ENCODE results near the gene NPS. TPM values are rescaled to one million over a fixed set of nuclear protein-coding genes. Genes with fewer than 3 reads are reported as not detected.

NPS gene
- total RNA-seq, 1 experiment from 2014 or later, result not detected

DNA sequence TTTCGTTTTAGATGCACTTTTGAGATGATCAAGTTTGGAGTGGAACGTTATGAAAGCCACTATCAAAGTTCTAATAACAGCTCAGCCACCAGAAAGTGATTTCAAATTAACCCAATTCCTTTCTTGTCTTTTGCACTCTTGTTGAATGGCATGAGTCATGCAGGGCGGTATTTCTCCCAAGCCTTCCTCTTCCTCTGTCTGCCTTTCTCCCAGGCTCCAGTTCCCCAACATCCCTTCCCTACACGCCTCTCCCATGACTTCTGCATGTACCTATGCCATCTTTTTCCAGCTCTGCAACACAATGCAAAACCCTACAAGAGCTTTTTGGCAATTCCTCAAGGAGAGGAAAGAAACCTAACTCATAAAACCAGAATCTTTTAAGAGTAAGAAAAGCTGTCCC, 21.8 kb upstream of the NPS start:
- CTCF ChIA-PET, result no interaction called here
- H3K27me3 ChIP-seq (ENCODE audit: control insufficient read depth, insufficient read depth, low read length), result peaks cover 43% of the 10 kb centered on the region

DNA sequence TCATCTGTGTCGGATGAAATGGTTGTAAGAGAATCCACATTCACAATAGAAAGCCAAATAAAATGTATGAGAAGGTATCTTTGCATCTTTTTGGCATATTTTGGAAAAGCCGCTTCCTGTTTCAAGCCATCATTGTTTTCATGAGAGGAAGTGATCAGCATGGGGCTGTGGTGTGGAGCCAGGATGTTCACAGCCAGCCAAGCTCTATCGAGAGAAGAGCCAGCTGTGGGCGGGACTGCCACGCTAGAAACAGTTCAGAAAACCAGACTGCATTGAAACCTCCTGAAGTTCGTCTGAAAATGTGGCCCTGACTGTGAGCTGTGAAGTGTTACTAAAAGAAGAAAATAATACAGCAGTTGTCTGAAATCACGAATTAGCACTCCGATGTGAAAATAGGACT, 21.2 kb upstream of the NPS start:
- intact Hi-C loops (cut with micrococcal nuclease; ENCODE audit: unreplicated experiment), result no loop called here
- no peak for ATAC-seq

More for the DNA sequence above, 21.8 kb upstream of the NPS start:
- intact Hi-C loops (cut with micrococcal nuclease; ENCODE audit: unreplicated experiment), result no loop called here
- Histone ChIP-seq H3K9me3 (ENCODE audit: control insufficient read depth, insufficient read depth, low read depth, low read length) (no peaks in the 10 kb centered on the region), H3K27ac (ENCODE audit: low read length) (no peak overlapping the region), H3K36me3 (ENCODE audit: control insufficient read depth, insufficient read depth, low read length) (no peaks in the 10 kb centered on the region; the same call in 1 of the 2 replicates), H3K4me3 (ENCODE audit: low read depth in 2 of 2, low read length in 2 of 2) (no peak overlapping the region), H3K4me1 (ENCODE audit: control insufficient read depth, insufficient read depth, low read length) (no peaks in the 10 kb centered on the region)
- DNase-seq (ENCODE audit: low read depth, low spot score) (no peak), ATAC-seq (no peak)
- TF ChIP-seq, protein P1, sequence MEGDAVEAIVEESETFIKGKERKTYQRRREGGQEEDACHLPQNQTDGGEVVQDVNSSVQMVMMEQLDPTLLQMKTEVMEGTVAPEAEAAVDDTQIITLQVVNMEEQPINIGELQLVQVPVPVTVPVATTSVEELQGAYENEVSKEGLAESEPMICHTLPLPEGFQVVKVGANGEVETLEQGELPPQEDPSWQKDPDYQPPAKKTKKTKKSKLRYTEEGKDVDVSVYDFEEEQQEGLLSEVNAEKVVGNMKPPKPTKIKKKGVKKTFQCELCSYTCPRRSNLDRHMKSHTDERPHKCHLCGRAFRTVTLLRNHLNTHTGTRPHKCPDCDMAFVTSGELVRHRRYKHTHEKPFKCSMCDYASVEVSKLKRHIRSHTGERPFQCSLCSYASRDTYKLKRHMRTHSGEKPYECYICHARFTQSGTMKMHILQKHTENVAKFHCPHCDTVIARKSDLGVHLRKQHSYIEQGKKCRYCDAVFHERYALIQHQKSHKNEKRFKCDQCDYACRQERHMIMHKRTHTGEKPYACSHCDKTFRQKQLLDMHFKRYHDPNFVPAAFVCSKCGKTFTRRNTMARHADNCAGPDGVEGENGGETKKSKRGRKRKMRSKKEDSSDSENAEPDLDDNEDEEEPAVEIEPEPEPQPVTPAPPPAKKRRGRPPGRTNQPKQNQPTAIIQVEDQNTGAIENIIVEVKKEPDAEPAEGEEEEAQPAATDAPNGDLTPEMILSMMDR (IDR thresholded peaks at IDR 0.05), result no peak
- TF ChIP-seq, protein P2, sequence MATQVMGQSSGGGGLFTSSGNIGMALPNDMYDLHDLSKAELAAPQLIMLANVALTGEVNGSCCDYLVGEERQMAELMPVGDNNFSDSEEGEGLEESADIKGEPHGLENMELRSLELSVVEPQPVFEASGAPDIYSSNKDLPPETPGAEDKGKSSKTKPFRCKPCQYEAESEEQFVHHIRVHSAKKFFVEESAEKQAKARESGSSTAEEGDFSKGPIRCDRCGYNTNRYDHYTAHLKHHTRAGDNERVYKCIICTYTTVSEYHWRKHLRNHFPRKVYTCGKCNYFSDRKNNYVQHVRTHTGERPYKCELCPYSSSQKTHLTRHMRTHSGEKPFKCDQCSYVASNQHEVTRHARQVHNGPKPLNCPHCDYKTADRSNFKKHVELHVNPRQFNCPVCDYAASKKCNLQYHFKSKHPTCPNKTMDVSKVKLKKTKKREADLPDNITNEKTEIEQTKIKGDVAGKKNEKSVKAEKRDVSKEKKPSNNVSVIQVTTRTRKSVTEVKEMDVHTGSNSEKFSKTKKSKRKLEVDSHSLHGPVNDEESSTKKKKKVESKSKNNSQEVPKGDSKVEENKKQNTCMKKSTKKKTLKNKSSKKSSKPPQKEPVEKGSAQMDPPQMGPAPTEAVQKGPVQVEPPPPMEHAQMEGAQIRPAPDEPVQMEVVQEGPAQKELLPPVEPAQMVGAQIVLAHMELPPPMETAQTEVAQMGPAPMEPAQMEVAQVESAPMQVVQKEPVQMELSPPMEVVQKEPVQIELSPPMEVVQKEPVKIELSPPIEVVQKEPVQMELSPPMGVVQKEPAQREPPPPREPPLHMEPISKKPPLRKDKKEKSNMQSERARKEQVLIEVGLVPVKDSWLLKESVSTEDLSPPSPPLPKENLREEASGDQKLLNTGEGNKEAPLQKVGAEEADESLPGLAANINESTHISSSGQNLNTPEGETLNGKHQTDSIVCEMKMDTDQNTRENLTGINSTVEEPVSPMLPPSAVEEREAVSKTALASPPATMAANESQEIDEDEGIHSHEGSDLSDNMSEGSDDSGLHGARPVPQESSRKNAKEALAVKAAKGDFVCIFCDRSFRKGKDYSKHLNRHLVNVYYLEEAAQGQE (IDR thresholded peaks at IDR 0.05; ENCODE audit: insufficient read depth in 1 of 2, low read depth in 2 of 2, low read length in 1 of 2), result no peak
- TF ChIP-seq TCF7L2 (IDR thresholded peaks at IDR 0.05; ENCODE audit: low read depth, low read length) (no peak), SIN3A (IDR thresholded peaks at IDR 0.05; ENCODE audit: borderline replicate concordance, insufficient read depth, low read depth, low read length) (no peak)
- POLR2A ChIA-PET, result no interaction called here
- in situ Hi-C loops (cut with HindIII; ENCODE audit: low pct_unique_long_range_greater_than_20kb, low sequenced_read_pairs), result no loop called here
- BruUV-seq (replicated peaks), result no TSS peak

More for the DNA sequence above, 21.2 kb upstream of the NPS start:
- ChIA-PET CTCF (no interaction called here), POLR2A (no interaction called here)
- no peak for DNase-seq (ENCODE audit: low read depth, low spot score)
- no peak overlapping the region for H3K4me3 ChIP-seq (ENCODE audit: low read depth in 2 of 2, low read length in 2 of 2)
- peaks cover 43% of the 10 kb centered on the region for H3K27me3 ChIP-seq (ENCODE audit: control insufficient read depth, insufficient read depth, low read length)
- TF ChIP-seq SIN3A (IDR thresholded peaks at IDR 0.05; ENCODE audit: borderline replicate concordance, insufficient read depth, low read depth, low read length), result no peak
- TF ChIP-seq, protein P2 (IDR thresholded peaks at IDR 0.05; ENCODE audit: insufficient read depth in 1 of 2, low read depth in 2 of 2, low read length in 1 of 2), result no peak
- TF ChIP-seq, protein P1 (IDR thresholded peaks at IDR 0.05), result no peak
- no peak for TF ChIP-seq POLR2AphosphoS5 (IDR thresholded peaks at IDR 0.05; ENCODE audit: low read depth, low read length)
- no peak for TF ChIP-seq TCF7L2 (IDR thresholded peaks at IDR 0.05; ENCODE audit: low read depth, low read length)
- in situ Hi-C loops (cut with HindIII; ENCODE audit: low pct_unique_long_range_greater_than_20kb, low sequenced_read_pairs), result no loop called here
- no peak overlapping the region for H3K27ac ChIP-seq (ENCODE audit: low read length)
- H3K9me3 ChIP-seq (ENCODE audit: control insufficient read depth, insufficient read depth, low read depth, low read length), result no peaks in the 10 kb centered on the region
- no peaks in the 10 kb centered on the region for H3K4me1 ChIP-seq (ENCODE audit: control insufficient read depth, insufficient read depth, low read length)
- no TSS peak for BruUV-seq (replicated peaks)
- no peaks in the 10 kb centered on the region; the same call in 1 of the 2 replicates for H3K36me3 ChIP-seq (ENCODE audit: control insufficient read depth, insufficient read depth, low read length)
